ENCODE measurements around the gene GRIPAP1. TPM values are rescaled to one million over a fixed set of nuclear protein-coding genes. Genes with fewer than 3 reads are reported as not detected.

Gene GRIPAP1
- total RNA-seq, 4 donors from 2014 or later, result 42.5 to 76.2 (median 58.6) TPM

GRCh38 chrX:48938721-48939425 lies 63.2 kb downstream of the GRIPAP1 start:
- Histone ChIP-seq H3K27ac (peak overlapping the region in 1 of 4 donors; percentile 62), H3K9me3 (no peaks in the 10 kb centered on the region)

GRCh38 chrX:48937054-48937907 lies 64.8 kb downstream of the GRIPAP1 start:
- Histone ChIP-seq H3K4me3 (no peak overlapping the region), H3K36me3 (peaks cover 0 to 31% (median 0%) of the 10 kb centered on the region in 3 donors), H3K27ac (peak overlapping the region in 2 of 4 donors; percentile 37 to 62), H3K4me1 (peaks cover 0 to 33% (median 6%) of the 10 kb centered on the region in 4 donors), H3K9me3 (no peaks in the 10 kb centered on the region), H3K27me3 (no peaks in the 10 kb centered on the region)
- WGBS, 2 donors, result 20 to 42% methylated on average over 2 to 9 of the region's 9 CpGs
- TF ChIP-seq POLR2A (IDR thresholded peaks at IDR 0.05) (no peak), CTCF (IDR thresholded peaks at IDR 0.05) (no peak), EP300 (IDR thresholded peaks at IDR 0.05) (no peak)
- peak in 1 of 2 donors; percentile 18 for DNase-seq (ENCODE audit: low spot score in 2 of 2)

More at GRCh38 chrX:48938721-48939425, 63.2 kb downstream of the GRIPAP1 start:
- 63 to 82% methylated on average over 1 of the region's 1 CpG for WGBS, 2 donors
- H3K36me3 ChIP-seq, result peaks cover 0 to 15% (median 0%) of the 10 kb centered on the region in 3 donors
- H3K27me3 ChIP-seq, result no peaks in the 10 kb centered on the region
- H3K4me1 ChIP-seq, result peaks cover 0 to 40% (median 6%) of the 10 kb centered on the region in 4 donors
- TF ChIP-seq EP300 (IDR thresholded peaks at IDR 0.05) (no peak), CTCF (IDR thresholded peaks at IDR 0.05) (no peak), POLR2A (IDR thresholded peaks at IDR 0.05) (no peak)
- no peak for DNase-seq (ENCODE audit: low spot score in 2 of 2)
- no peak overlapping the region for H3K4me3 ChIP-seq

- no peak for DNase-seq (ENCODE audit: low spot score in 2 of 2)
- WGBS, 2 donors, result 86 to 87% methylated on average over 4 to 8 of the region's 8 CpGs
Measured at GRCh38 chrX:48936429-48937053, 65.5 kb downstream of the GRIPAP1 start.

DNA sequence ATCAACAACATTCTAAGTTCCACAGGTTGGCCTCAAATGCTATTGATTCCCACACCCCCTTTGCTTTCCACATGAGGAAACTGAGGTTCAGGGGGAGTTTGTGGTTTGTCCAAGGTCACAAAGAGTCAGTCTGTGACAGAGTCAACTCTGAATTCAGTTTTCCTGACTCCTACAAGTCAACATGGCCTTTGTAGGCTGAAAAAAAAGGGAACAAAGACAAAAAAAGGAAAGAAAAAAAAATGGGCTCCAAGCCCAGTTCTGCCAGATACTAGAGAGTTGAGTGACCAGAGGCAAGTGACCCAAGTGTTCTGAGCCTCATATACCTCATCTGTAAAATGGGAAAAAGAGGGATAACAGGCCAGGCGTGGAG lies 66.8 kb downstream of the GRIPAP1 start:
- no peaks in the 10 kb centered on the region for H3K27me3 ChIP-seq
- WGBS, 2 donors, result 60 to 95% methylated on average over 1 of the region's 1 CpG

More at GRCh38 chrX:48936429-48937053, 65.5 kb downstream of the GRIPAP1 start:
- no peaks in the 10 kb centered on the region for H3K9me3 ChIP-seq
- TF ChIP-seq POLR2A (IDR thresholded peaks at IDR 0.05) (no peak), CTCF (IDR thresholded peaks at IDR 0.05) (no peak), EP300 (IDR thresholded peaks at IDR 0.05) (no peak)
- H3K27ac ChIP-seq, result peak overlapping the region in 2 of 4 donors; percentile 37 to 62
- no peaks in the 10 kb centered on the region for H3K27me3 ChIP-seq
- peaks cover 0 to 28% (median 6%) of the 10 kb centered on the region in 4 donors for H3K4me1 ChIP-seq
- H3K36me3 ChIP-seq, result peaks cover 0 to 33% (median 0%) of the 10 kb centered on the region in 3 donors
- no peak overlapping the region for H3K4me3 ChIP-seq

More for the DNA sequence above, 66.8 kb downstream of the GRIPAP1 start:
- Histone ChIP-seq H3K4me3 (no peak overlapping the region), H3K9me3 (no peaks in the 10 kb centered on the region), H3K36me3 (peaks cover 0 to 36% (median 0%) of the 10 kb centered on the region in 3 donors), H3K27ac (no peak overlapping the region), H3K4me1 (peaks cover 0 to 20% (median 2%) of the 10 kb centered on the region in 4 donors)
- TF ChIP-seq CTCF (IDR thresholded peaks at IDR 0.05), result no peak
- no peak for DNase-seq (ENCODE audit: low spot score in 2 of 2)
